ENCODE results near the gene ADGRL3.

GRCh38 chr4:61882381-61882780 is 682.3 kb downstream of the ADGRL3 start:
- TF ChIP-seq POLR2A (IDR thresholded peaks at IDR 0.05) (no peak), CTCF (IDR thresholded peaks at IDR 0.05) (no peak)

All from thyroid gland (tissue), 4 donors.